Stimulated activated CD8-positive, alpha-beta memory T cell treated with anti-CD3 and anti-CD28 coated beads, Interleukin-7, amount 100 ng/mL, for 1 hour (primary cell): Measurements from ENCODE around the gene CYP4A22.
"Not testable (repeated sequence)": the region's sequence is repeated elsewhere in the genome, so short reads cannot be mapped to it uniquely, and the experiment has no call there.

ENCODE experiments used
- DNase-seq, 2 donors: peaks; one replicate each; pipeline ENCODE4 v3.0.0-alpha.2; 2020; ENCODE audit warnings: low read depth in 2 of 2

Gene CYP4A22

GRCh38 chr1:47157957-47158356, 20.7 kb downstream of the CYP4A22 start:
- DNase-seq, result not testable (repeated sequence)

GRCh38 chr1:47160716-47161115, 23.5 kb downstream of the CYP4A22 start:
- DNase-seq, result no peak

DNA sequence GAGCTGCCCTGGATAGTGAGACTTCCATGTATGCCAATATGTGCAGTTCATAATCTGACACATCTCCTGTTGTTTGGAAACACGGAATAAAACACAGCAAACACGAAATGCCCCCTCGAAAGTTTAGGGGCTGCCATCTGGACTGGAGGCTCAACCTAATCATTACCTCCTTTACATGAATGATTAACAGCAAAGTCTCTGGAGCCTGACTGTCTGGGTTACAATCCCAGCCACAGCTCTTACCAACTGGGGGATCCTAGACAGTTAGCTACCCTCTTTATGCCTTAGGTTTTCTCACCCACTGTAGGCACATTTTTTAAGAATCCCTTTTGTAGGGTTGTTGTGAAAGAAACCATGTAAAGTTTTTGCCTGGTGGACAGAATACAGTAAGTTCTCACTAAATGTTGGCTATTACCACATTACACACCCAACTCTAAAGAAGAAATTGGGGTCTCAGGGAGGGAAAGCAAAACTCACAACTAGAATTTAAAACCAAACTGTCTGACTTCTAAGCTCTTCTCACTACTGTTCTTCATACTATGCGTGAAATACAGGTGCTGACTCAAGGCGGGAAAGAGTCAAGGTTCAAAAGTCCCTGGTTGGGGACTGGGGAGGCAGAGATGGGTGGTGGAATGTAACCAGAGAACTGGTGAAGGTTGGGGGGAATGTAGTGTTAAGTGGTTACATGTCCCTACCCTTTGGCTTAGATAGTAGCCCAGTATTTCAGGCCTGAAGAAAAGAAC, 24.2 kb downstream of the CYP4A22 start:
- DNase-seq, result no peak

- no peak for DNase-seq
Observed at GRCh38 chr1:47164552-47164951, 27.3 kb downstream of the CYP4A22 start.

GRCh38 chr1:47172782-47173181, 35.5 kb downstream of the CYP4A22 start:
- DNase-seq, result no peak

DNA sequence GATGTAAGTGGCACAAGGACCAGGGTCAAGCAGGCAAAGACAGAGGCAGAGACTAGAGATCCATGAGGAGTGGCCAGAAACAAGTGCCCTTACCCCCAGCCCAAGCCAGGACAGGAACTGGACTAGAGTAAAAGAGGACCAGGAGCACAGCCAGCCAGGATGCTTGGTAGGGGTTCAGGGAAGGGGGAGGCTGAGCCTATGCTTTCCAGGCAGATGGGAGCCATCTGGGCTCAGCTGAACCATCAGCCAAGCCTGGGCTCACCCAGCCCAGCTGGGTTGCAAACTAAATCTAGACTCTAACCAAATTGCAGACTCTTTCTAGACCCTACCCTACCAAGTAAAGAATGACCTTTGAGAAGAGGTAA, 37.4 kb downstream of the CYP4A22 start:
- DNase-seq, result no peak

DNA sequence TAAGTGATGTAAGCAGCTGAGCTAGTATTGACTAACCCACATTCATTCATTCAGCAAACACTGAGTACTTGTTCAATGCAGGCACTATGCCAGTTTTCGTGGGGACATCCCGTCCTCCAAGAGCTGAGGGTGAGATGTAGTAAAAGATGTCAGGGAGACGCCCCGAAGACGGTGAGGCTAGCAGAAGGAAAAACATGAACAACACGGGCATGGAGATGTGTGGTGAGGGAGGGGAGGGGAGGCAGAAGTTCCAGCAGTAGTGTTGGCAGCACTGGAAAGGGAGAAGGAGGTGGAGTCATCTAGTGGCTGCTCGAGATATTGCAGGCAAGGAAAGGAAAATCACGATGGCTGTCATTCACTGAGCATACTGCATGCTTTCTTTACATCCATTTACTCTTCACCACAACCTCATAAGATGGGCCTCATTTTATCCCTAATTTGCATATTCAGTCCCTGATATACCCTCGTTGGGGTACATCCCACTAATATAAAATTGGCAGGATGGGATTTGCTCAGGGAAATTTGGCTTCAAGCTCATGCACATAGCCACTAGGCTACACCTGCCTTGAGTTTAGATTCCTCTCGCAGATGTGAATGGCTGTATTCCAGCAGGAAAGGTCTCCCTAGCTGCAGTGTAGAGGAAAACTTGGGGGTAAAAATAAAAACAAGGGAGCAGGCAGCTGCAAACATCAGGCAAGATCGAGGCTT, 38.1 kb downstream of the CYP4A22 start:
- DNase-seq, result no peak

DNA sequence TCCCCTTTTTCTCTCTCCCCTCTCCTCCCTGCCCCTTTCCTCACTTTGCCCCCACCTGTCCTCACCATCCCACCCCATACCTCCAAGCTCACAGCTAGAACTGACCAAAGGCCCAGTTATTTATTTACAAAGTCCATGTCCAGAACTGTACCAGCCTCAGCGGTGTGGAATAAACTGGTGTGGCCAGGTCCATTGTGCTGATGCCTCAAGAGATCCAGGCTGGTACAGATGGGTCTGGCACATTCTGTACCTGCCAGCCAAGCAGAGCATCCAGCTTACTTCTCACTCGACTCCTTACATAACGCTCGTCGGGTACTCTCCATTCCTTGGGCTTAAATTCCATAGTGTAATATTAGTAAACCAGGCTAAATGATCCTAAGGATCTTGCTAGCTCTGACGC, 40.8 kb downstream of the CYP4A22 start:
- no peak for DNase-seq

GRCh38 chr1:47178654-47179016, 41.4 kb downstream of the CYP4A22 start:
- no peak for DNase-seq

DNA sequence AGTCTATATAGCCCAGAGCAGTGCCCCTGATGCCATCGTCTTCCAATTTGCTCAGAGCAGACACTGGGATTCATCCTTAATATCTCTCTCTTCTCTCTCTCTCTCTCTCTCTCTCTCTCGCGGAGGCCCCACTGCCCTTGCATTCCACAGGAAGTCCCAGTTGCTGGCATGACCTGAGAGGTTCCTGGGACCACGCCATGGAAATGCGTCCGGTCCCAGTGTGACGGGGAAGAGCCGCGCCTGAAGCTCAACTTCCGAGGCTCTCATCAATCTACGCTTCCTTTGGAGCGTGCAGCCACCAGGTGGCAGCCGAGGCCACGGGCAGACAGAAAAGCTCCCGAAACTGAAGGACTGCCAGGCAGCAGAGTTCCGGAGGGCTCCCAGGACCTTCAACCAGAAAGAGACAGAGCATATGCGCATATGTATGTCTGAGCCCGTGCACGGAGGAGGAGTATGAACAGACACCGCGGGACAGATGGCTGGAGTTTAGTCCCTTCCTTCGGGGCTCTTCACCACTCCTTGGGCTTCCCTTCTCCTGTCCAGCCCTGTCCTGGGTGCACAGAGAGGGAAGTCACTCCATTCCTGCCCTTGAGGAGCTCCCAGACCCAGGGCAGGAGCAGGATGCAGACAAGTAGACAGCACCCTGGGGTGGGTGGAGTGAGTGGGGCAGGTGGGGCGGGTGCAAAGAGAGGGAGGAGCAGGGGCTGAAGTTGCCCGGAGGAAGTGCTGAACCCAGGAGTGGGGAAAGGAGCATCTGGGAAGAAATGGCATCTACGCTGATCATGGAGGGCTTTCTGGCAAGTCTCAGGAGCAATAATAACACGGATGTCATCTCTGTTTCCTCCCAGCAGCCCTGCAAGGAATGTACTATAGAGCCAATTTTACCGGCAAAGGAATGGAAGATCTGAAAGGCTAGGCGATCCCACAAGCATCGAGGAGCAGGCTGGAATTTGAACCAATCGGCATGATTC, 42.1 kb downstream of the CYP4A22 start:
- peak; percentile 21 to 50 for DNase-seq

DNA sequence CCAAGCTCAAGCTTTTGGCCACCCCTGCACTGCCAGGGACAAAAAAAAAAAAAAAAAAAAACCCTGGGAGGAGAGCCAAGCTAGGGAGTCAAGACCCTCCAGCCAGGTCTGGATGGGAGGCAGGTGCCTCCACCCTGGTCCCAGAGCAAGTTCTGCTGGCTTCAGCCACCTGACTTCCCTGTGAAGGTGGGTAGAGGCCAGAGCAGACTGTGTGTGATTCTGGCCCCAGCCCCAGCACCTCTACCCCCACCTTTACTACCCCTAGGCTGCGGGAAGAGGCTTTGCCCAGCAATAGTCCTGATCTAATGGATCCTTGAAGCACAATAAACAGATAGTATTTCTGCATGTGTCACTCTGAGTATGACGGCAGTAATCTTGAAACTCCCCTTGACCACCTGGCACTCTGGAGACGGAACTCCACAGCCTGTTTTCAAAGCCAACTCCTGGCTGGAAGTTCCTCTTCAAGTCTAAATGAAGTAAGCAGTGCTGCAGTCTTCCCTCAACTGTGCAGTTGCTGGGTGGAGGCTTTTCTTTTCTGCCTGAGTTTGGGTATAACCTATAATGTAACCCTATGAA, 42.8 kb downstream of the CYP4A22 start:
- no peak for DNase-seq

- no peak for DNase-seq
Observed at GRCh38 chr1:47180603-47181094, 43.4 kb downstream of the CYP4A22 start.

DNA sequence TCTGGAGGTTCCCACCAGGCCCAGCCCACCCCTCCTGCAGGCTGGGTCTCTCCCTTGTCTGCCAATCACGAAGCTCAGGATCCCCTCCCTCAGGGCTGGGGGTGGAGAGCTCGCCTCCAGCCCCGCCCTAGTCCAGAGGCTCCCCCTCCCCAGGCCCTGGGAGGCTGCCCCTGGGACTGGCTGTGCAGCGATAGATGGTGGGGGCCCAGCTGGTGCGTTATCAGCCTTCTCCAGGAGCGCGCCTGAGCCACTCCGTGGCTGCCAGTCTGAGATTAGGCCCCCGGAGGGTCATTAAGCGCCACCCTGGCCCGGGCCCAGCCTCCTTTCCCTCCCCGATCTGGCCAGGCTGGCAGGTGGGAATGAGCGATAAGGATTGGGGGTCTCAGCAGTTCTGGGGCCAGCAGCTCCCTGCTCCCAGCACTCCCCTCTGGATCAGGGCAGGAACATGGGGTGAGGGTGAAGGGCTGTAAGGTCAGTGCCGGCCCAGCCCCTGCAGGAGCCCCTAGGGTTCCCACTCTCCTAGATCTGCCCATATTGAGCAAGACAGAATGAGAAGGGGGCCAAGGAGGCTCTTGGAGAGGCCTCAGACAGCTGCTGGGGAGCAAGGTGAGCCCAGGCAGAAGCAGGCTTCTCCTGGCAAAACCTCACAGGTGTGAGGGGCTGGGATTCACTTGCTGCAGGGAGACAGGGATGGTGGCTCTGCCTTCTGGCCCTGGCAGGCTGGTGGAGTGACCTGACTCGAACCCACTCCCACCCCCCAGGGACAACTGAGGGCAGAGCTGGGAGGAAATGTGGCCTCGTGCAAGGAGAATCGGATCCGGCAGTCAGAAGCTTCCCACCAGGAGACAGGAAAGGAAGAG, 44.1 kb downstream of the CYP4A22 start:
- DNase-seq, result no peak

GRCh38 chr1:47181955-47182675, 44.9 kb downstream of the CYP4A22 start:
- DNase-seq, result no peak

DNA sequence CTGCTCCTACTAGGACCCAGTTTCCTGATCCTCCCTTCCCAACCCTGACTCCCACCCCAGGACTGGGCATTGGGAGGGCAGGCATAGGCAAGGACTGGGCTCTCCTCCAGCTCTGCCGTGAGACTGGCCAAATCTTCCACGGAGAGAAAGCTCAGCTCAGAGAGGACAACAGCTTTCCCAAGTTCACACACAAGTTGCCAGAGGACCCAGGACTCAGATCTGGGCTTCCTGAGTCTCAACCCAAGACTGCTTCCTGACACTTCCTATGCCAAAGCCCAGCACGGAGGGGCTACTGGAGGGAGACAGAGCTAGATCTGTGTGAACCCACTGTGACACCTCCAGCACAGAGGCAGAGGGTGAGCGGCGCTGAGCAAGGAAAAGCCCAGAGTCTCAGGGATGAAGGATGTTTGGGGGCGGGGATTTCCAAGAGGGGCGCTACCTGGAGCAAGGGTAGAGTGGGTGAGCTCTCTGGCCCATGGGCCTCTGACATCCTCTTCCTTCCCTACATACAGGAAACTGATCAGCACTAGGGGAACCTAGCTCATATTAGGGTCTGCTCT, 45.5 kb downstream of the CYP4A22 start:
- no peak for DNase-seq

DNA sequence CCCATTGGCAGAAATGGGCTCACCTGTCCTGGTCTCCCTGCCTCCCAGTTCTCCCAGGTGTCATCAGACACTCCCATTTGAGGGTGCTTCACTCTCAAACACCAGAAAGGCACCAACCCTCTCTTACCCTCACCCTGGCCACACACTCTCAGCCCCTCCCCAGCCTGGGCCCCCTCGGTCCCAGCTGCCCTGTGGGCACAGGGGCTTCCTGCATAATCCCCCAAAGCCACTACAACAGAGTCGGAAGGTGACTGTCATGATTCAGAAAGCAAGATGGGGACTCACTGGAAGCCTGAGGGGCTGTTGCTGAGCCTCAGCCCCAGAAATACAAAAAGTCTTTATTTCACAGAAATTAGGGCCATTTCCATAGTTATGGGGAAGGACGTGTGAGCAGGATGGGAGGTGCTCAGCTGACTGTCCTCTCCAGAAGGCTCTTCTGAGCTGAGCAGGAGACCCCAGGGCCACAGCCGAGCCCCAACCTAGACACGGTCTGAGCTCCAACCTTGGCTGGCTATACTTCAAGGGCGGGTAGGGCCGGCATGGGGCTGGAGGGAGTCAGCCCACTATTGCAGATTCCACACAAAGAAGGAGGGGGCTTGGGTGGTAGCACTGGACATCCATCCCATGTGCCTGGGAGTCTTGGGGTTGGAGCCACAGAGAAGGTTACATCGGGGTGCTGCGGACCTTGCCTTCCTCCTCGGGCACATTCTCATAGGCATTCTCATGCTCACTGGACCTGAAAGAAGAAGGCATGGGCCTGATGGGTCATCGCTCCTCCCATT, 46.3 kb downstream of the CYP4A22 start:
- no peak for DNase-seq

GRCh38 chr1:47184090-47184821, 47.0 kb downstream of the CYP4A22 start:
- DNase-seq, result no peak
